Panc1 (cell line): Measurements from ENCODE around the gene PLAAT4. TPM values are rescaled to one million over a fixed set of nuclear protein-coding genes. Genes with fewer than 3 reads are reported as not detected.

Source experiments
- ATAC-seq: fragments of 200-7000 bp; cut with Tn5 transposase; 2 replicates; pipeline ENCODE4 v1.9.1; 2020; ENCODE audit warnings: mild to moderate bottlenecking, moderate library complexity
- BruUV-seq: library from RNA; stranded (reverse); fragments of 400-500 nt; replicated peaks from 2 replicates; lab custom pipeline; 2021; lab: Mats Ljungman, UMichigan
- CTCF ChIA-PET: fragments of 300-600 bp; sonication (Branson Sonifier 250); formaldehyde crosslinking; loops from one replicate; lab custom pipeline; 2022; ENCODE audit warnings: antibody characterized with exemption; lab: Charles Lee
- POLR2A ChIA-PET: fragments of 300-600 bp; sonication (Branson Sonifier 250); formaldehyde crosslinking; loops from one replicate; lab custom pipeline; 2022; ENCODE audit warnings: antibody characterized with exemption; lab: Charles Lee
- DNase-seq: peaks from one replicate; pipeline ENCODE4 v3.0.0-alpha.2; 2010; ENCODE audit warnings: low read depth, low spot score
- H3K27ac ChIP-seq: 2 replicates; pipeline ENCODE4 v1.5.1; 2011; ENCODE audit warnings: mild to moderate bottlenecking, low read length, inconsistent platforms
- H3K27me3 ChIP-seq: fragments of 200-500 bp; sonication (Bioruptor generic); 2 replicates; pipeline ENCODE4 v1.6.0; 2014; ENCODE audit warnings: low read length, inconsistent platforms; ENCODE audit not compliant: control insufficient read depth, insufficient read depth
- H3K36me3 ChIP-seq: fragments of 200-500 bp; sonication (Bioruptor generic); 2 replicates; pipeline ENCODE4 v1.5.1; 2014; ENCODE audit warnings: inconsistent platforms, mild to moderate bottlenecking, low read length, moderate library complexity; ENCODE audit not compliant: control insufficient read depth, insufficient read depth
- H3K4me1 ChIP-seq: 2 replicates; pipeline ENCODE4 v1.5.1; 2011; ENCODE audit warnings: inconsistent platforms, mild to moderate bottlenecking, low read length, moderate library complexity; ENCODE audit not compliant: control insufficient read depth, insufficient read depth
- H3K4me3 ChIP-seq, 2 experiments: 2 replicates each; pipeline ENCODE4 v1.5.1; 2011 to 2012; ENCODE audit warnings: low read depth in 2 of 2, low read length in 2 of 2, mild to moderate bottlenecking in 2 of 2, inconsistent platforms in 1 of 2, moderate library complexity in 1 of 2
- H3K9me3 ChIP-seq: fragments of 200-500 bp; sonication (Bioruptor generic); 2 replicates; pipeline ENCODE4 v1.5.1; 2014; ENCODE audit warnings: low read depth, mild to moderate bottlenecking, inconsistent platforms, low read length, moderate library complexity; ENCODE audit not compliant: control insufficient read depth, insufficient read depth
- CTCF ChIP-seq: fragments of 450-650 bp; IDR thresholded peaks from 2 replicates; pipeline ENCODE4 v1.5.1; 2017; ENCODE audit warnings: mild to moderate bottlenecking
- POLR2AphosphoS5 ChIP-seq: IDR thresholded peaks from 2 replicates; pipeline ENCODE4 v1.6.1; 2012; ENCODE audit warnings: mild to moderate bottlenecking, low read depth, low read length, moderate library complexity
- REST ChIP-seq, 2 experiments: IDR thresholded peaks; 2 replicates each; pipeline ENCODE4 v1.6.1; 2011 to 2012; ENCODE audit warnings: low read depth in 2 of 2, control low read depth in 1 of 2, low read length in 1 of 2, mild to moderate bottlenecking in 1 of 2, moderate library complexity in 1 of 2; ENCODE audit not compliant: insufficient read depth in 1 of 2
- SIN3A ChIP-seq: IDR thresholded peaks from 2 replicates; pipeline ENCODE4 v1.6.1; 2012; ENCODE audit warnings: low read depth, mild to moderate bottlenecking, low read length, moderate library complexity, borderline replicate concordance; ENCODE audit not compliant: insufficient read depth
- TCF7L2 ChIP-seq: IDR thresholded peaks from 2 replicates; pipeline ENCODE4 v1.6.1; 2011; ENCODE audit warnings: mild to moderate bottlenecking, low read depth, low read length, inconsistent platforms
- in situ Hi-C: cut with HindIII; loops from 2 replicates; pipeline ENCODE4 v1.10.0; 2016; ENCODE audit warnings: low sequenced_read_pairs, low pct_unique_long_range_greater_than_20kb
- intact Hi-C: fragments of 100-400 bp; cut with micrococcal nuclease; formaldehyde crosslinking; loops from one replicate; pipeline ENCODE4 v1.10.0; 2022; ENCODE audit not compliant: unreplicated experiment
- total RNA-seq: library from RNA; stranded (reverse); gene quantifications from one replicate; pipeline ENCODE4 v1.2.1, GENCODE V29; 2021; ENCODE audit not compliant: unreplicated experiment

PLAAT4 gene
- total RNA-seq, 1 experiment from 2014 or later = 15.2 TPM

- CTCF ChIA-PET = no interaction called here
- in situ Hi-C loops = no loop called here
- ATAC-seq (no peak), DNase-seq (no peak)
- POLR2A ChIA-PET = no interaction called here
- no peaks in the 10 kb centered on the region; the same call in 1 of the 2 replicates for H3K9me3 ChIP-seq
- no peaks in the 10 kb centered on the region for H3K4me1 ChIP-seq
- TF ChIP-seq POLR2AphosphoS5 (no peak), TCF7L2 (no peak), REST (IDR thresholded peaks at IDR 0.05; ENCODE audit: insufficient read depth in 1 of 2, low read depth in 2 of 2, low read length in 1 of 2) (no peak), CTCF (no peak), SIN3A (no peak)
- BruUV-seq = no TSS peak
- H3K27ac ChIP-seq = no peak overlapping the region
- peaks cover 26% of the 10 kb centered on the region for H3K27me3 ChIP-seq
- no peak overlapping the region for H3K4me3 ChIP-seq
- intact Hi-C loops = no loop called here
- no peaks in the 10 kb centered on the region for H3K36me3 ChIP-seq
These were observed 46.7 kb upstream of the PLAAT4 start for GRCh38 chr11:63489879-63490278.

- Histone ChIP-seq H3K9me3 (no peaks in the 10 kb centered on the region; the same call in 1 of the 2 replicates), H3K27ac (no peak within 1 kb of the TSS), H3K4me3 (peak within 1 kb of the TSS; percentile 28 to 34), H3K36me3 (no peaks in the 10 kb centered on the region), H3K4me1 (no peaks in the 10 kb centered on the region), H3K27me3 (peaks cover 26% of the 10 kb centered on the region)
- TF ChIP-seq REST (IDR thresholded peaks at IDR 0.05; ENCODE audit: insufficient read depth in 1 of 2, low read depth in 2 of 2, low read length in 1 of 2) = no peak
- TF ChIP-seq POLR2AphosphoS5 = no peak
- no peak for TF ChIP-seq CTCF
- TF ChIP-seq TCF7L2 = no peak
- TF ChIP-seq SIN3A = no peak
- intact Hi-C loops (no loop called here), in situ Hi-C loops (no loop called here)
- ATAC-seq = peak; percentile 67; the same call in 1 of the 2 replicates
- no TSS peak for BruUV-seq
- CTCF ChIA-PET = no interaction called here
- DNase-seq = no peak
- POLR2A ChIA-PET = interaction anchor here (0.6 kb wide), 2 partner anchors 251 to 426 kb away, joined by 3 to 5 read pairs; no protein-coding TSS in a partner anchor
These were observed 45.9 kb upstream of the PLAAT4 start, which contains the start of gene PLAAT5 for GRCh38 chr11:63490551-63491239. TSS of gene PLAAT5 (minus strand) at chr11:63491167. CDS start at chr11:63491034, 133 bp downstream.
